OCI-LY7 (cell line): ENCODE results near the gene TMEM140. TPM values are rescaled to one million over a fixed set of nuclear protein-coding genes. Genes with fewer than 3 reads are reported as not detected.

Experiments
- BruUV-seq: library from RNA; stranded (reverse); fragments of 400-500 nt; replicated peaks from 2 replicates; lab custom pipeline; 2021; lab: Mats Ljungman, UMichigan
- CTCF ChIA-PET: fragments of 300-600 bp; sonication (Branson Sonifier 250); formaldehyde crosslinking; loops from one replicate; lab custom pipeline; 2022; ENCODE audit warnings: antibody characterized with exemption; ENCODE audit not compliant: unreplicated experiment; lab: Charles Lee
- POLR2A ChIA-PET: fragments of 300-600 bp; sonication (Branson Sonifier 250); formaldehyde crosslinking; loops from one replicate; lab custom pipeline; 2022; ENCODE audit warnings: antibody characterized with exemption; lab: Charles Lee
- DNase-seq: peaks from one replicate; pipeline ENCODE4 v3.0.0-alpha.2; 2015; ENCODE audit warnings: low spot score
- H2AFZ ChIP-seq: fragments of 200-600 bp; sonication (generic), shearing (Covaris generic); 2 replicates; pipeline ENCODE4 v1.6.1; 2014; ENCODE audit warnings: mild to moderate bottlenecking, antibody characterized with exemption, low read length, moderate library complexity
- H3K27ac ChIP-seq: fragments of 200-600 bp; sonication (generic); 2 replicates; pipeline ENCODE4 v1.5.1; 2014; ENCODE audit warnings: mixed run types, low read depth, mild to moderate bottlenecking, moderate library complexity, low read length, inconsistent platforms; ENCODE audit not compliant: poor library complexity, severe bottlenecking
- H3K36me3 ChIP-seq: fragments of 200-600 bp; sonication (generic); 2 replicates; pipeline ENCODE4 v1.6.1; 2014; ENCODE audit warnings: mild to moderate bottlenecking, antibody characterized with exemption, low read length, moderate library complexity, mixed read lengths; ENCODE audit not compliant: insufficient read depth
- H3K4me1 ChIP-seq: fragments of 200-600 bp; sonication (generic); 2 replicates; pipeline ENCODE4 v1.5.1; 2014; ENCODE audit warnings: mild to moderate bottlenecking, low read length; ENCODE audit not compliant: insufficient read depth, poor library complexity, severe bottlenecking
- H3K4me2 ChIP-seq: fragments of 200-600 bp; sonication (generic); 2 replicates; pipeline ENCODE4 v1.6.1; 2014; ENCODE audit warnings: mild to moderate bottlenecking, low read length
- H3K4me3 ChIP-seq: fragments of 200-600 bp; sonication (generic); 2 replicates; pipeline ENCODE4 v1.5.1; 2014; ENCODE audit warnings: mild to moderate bottlenecking, low read depth, low read length; ENCODE audit not compliant: poor library complexity, severe bottlenecking
- H3K79me2 ChIP-seq: fragments of 200-600 bp; sonication (generic); 2 replicates; pipeline ENCODE4 v1.6.1; 2016; ENCODE audit warnings: low read depth, mild to moderate bottlenecking, low read length, moderate library complexity, mixed read lengths; ENCODE audit not compliant: insufficient read depth
- H3K9me2 ChIP-seq: fragments of 200-600 bp; sonication (generic); 2 replicates; pipeline ENCODE4 v1.6.1; 2016; ENCODE audit warnings: mild to moderate bottlenecking, low read length, mixed read lengths; ENCODE audit not compliant: insufficient read depth
- H3K9me3 ChIP-seq: fragments of 200-600 bp; sonication (generic); 2 replicates; pipeline ENCODE4 v1.6.1; 2014; ENCODE audit warnings: mild to moderate bottlenecking, mixed run types, low read length, mixed read lengths
- H4K20me1 ChIP-seq: fragments of 200-600 bp; sonication (generic); 2 replicates; pipeline ENCODE4 v1.6.1; 2014; ENCODE audit warnings: mild to moderate bottlenecking, antibody characterized with exemption, low read length, moderate library complexity, mixed read lengths; ENCODE audit not compliant: insufficient read depth
- EZH2phosphoT487 ChIP-seq: fragments of 200-600 bp; sonication (generic); IDR thresholded peaks from 2 replicates; pipeline ENCODE4 v1.6.1; 2018; ENCODE audit warnings: low read depth, borderline replicate concordance, mild to moderate bottlenecking, mixed run types, antibody characterized with exemption, low read length, moderate library complexity, mixed read lengths
- intact Hi-C: fragments of 100-400 bp; cut with micrococcal nuclease; formaldehyde crosslinking; loops from one replicate; pipeline ENCODE4 v1.10.0; 2022; ENCODE audit not compliant: unreplicated experiment
- total RNA-seq, 2 experiments: library from RNA; depleted of rRNA in 1 of 2; stranded (reverse); fragments of >200 nt in 1 of 2; shearing (Covaris generic) in 1 of 2; gene quantifications; 2 replicates each; pipeline ENCODE4 v1.2.3, GENCODE V29; 2014 to 2022
- TF ChIP-seq, protein P1 (sequence below): fragments of 200-600 bp; sonication (generic); conservative IDR thresholded peaks from 2 replicates; pipeline ENCODE4 v1.5.1; 2014; ENCODE audit warnings: mild to moderate bottlenecking, antibody characterized with exemption, low read length, moderate library complexity, mixed read lengths

Gene TMEM140
- total RNA-seq, 2 experiments from 2014 or later, result 0.41 to 1.6 TPM

DNA sequence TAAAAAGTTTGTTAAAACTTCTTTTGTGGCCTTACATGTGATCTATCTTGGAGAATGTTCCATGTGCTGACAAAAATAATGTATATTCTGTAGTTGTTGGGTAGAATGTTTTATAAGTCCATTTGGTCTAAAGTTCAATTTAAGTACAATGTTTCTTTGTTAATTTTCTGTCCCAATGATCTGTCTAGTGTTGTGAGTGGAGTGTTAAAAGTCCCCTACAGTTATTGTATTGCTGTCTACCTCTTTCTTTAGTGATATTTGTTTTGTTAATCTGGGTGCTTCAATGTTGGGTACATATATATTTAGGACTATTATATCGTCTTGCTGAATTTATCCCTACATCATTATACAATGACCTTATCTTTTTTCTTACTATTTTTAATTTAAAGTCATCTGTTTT is 6.9 kb downstream of the TMEM140 start:
- Histone ChIP-seq H3K4me3 (no peak overlapping the region), H3K27ac (no peak overlapping the region), H3K4me1 (peaks cover 5% of the 10 kb centered on the region), H3K9me2 (no peaks in the 10 kb centered on the region), H3K4me2 (no peak overlapping the region), H3K36me3 (peaks cover 20% of the 10 kb centered on the region; the same call in 1 of the 2 replicates), H3K9me3 (peaks cover 38% of the 10 kb centered on the region; the same call in 1 of the 2 replicates), H4K20me1 (no peaks in the 10 kb centered on the region), H2AFZ (no peak overlapping the region), H3K79me2 (no peaks in the 10 kb centered on the region)
- intact Hi-C loops, result no loop called here
- ChIA-PET CTCF (no interaction called here), POLR2A (no interaction called here)
- BruUV-seq, result no TSS peak
- no peak for DNase-seq
- TF ChIP-seq, protein P1, sequence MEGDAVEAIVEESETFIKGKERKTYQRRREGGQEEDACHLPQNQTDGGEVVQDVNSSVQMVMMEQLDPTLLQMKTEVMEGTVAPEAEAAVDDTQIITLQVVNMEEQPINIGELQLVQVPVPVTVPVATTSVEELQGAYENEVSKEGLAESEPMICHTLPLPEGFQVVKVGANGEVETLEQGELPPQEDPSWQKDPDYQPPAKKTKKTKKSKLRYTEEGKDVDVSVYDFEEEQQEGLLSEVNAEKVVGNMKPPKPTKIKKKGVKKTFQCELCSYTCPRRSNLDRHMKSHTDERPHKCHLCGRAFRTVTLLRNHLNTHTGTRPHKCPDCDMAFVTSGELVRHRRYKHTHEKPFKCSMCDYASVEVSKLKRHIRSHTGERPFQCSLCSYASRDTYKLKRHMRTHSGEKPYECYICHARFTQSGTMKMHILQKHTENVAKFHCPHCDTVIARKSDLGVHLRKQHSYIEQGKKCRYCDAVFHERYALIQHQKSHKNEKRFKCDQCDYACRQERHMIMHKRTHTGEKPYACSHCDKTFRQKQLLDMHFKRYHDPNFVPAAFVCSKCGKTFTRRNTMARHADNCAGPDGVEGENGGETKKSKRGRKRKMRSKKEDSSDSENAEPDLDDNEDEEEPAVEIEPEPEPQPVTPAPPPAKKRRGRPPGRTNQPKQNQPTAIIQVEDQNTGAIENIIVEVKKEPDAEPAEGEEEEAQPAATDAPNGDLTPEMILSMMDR, result no peak
- no peak for TF ChIP-seq EZH2phosphoT487

DNA sequence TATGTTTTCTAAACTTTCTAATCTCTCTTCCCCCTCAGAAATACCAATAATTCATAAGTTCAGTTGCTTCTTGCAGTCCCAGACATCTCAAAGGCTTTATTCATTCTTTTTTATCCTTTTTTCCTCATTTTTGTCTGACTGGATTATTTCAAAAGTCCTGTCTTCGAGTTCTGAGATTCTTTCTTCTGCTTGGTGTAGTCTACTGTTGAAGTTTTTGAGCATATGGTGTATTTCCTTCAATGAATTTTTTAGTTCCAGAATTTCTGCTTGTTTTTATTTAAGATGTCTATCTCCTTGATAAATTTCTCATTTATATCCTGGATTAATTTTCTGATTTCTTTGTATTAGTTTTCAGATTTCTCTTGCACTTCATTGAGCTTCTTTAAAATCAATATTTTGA is 8.4 kb downstream of the TMEM140 start:
- Histone ChIP-seq H3K9me3 (peaks cover 40% of the 10 kb centered on the region), H3K27ac (no peak overlapping the region), H3K4me3 (no peak overlapping the region), H2AFZ (no peak overlapping the region), H3K9me2 (no peaks in the 10 kb centered on the region), H4K20me1 (no peaks in the 10 kb centered on the region), H3K36me3 (peaks cover 27% of the 10 kb centered on the region), H3K4me2 (no peak overlapping the region), H3K4me1 (peaks cover 20% of the 10 kb centered on the region), H3K79me2 (no peaks in the 10 kb centered on the region)
- ChIA-PET POLR2A (no interaction called here), CTCF (no interaction called here)
- TF ChIP-seq, protein P1, result no peak
- TF ChIP-seq EZH2phosphoT487, result no peak
- BruUV-seq, result no TSS peak
- peak; percentile 22 for DNase-seq
- intact Hi-C loops, result no loop called here

DNA sequence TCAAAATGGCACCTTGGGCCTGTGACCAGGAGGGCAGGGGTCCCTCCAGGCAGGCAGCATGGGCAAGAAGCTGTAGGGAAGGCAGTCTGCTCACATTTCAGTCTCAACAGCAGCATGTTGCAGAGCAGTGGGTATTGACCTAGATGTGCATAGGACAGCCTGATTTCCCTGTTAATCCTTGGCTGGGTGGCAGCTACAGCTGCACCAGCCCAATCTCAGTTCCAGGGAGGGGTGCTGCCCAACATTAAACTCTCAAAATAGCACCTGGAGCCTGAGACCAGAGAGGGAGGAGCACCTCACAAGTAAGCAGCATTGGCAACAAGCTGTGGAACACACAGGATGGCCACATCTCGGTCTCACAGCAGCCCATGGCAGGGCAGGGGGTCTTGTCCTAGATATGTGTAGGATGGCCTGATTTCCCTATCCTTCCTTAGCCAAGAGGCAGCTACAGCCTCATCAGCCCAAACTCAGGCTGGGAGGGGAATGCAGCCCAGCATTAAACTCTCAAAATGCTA is 10.3 kb downstream of the TMEM140 start:
- H3K27ac ChIP-seq, result no peak overlapping the region
- intact Hi-C loops, result no loop called here

More for the DNA sequence above, 10.3 kb downstream of the TMEM140 start:
- H3K9me3 ChIP-seq, result peaks cover 59% of the 10 kb centered on the region
- no TSS peak for BruUV-seq
- H3K4me1 ChIP-seq, result peaks cover 25% of the 10 kb centered on the region
- DNase-seq, result no peak
- no peak overlapping the region for H3K4me2 ChIP-seq
- no peaks in the 10 kb centered on the region for H3K79me2 ChIP-seq
- no peak overlapping the region for H3K4me3 ChIP-seq
- H4K20me1 ChIP-seq, result no peaks in the 10 kb centered on the region
- H3K9me2 ChIP-seq, result no peaks in the 10 kb centered on the region
- ChIA-PET POLR2A (interaction anchor here (0.6 to 2.3 kb wide), 2 partner anchors 9 to 81 kb away, joined by 3 to 7 read pairs; no protein-coding TSS in a partner anchor), CTCF (no interaction called here)
- no peak overlapping the region for H2AFZ ChIP-seq
- H3K36me3 ChIP-seq, result peaks cover 45% of the 10 kb centered on the region
- TF ChIP-seq, protein P1, result no peak
- TF ChIP-seq EZH2phosphoT487, result no peak
